IMR-90 (cell line): ENCODE measurements around the gene NTRK2. TPM values are rescaled to one million over a fixed set of nuclear protein-coding genes. Genes with fewer than 3 reads are reported as not detected.

Experiments used
- ATAC-seq: fragments of 200-7000 bp; cut with Tn5 transposase; 2 replicates; pipeline ENCODE4 v1.9.1; 2020; ENCODE audit warnings: low read depth, mild to moderate bottlenecking, moderate library complexity
- BruUV-seq: library from RNA; stranded (reverse); fragments of 400-500 nt; replicated peaks from 2 replicates; lab custom pipeline; 2021; lab: Mats Ljungman, UMichigan
- CTCF ChIA-PET: fragments of 300-600 bp; formaldehyde crosslinking; extraction: SDS; loops from one replicate; lab custom pipeline; 2021; ENCODE audit warnings: antibody characterized with exemption; lab: Yijun Ruan, JAX
- POLR2A ChIA-PET: fragments of 300-600 bp; sonication (Branson Sonifier 250); formaldehyde crosslinking; loops from one replicate; lab custom pipeline; 2022; ENCODE audit warnings: antibody characterized with exemption; ENCODE audit not compliant: unreplicated experiment; lab: Charles Lee
- DNase-seq: peaks from one replicate; pipeline ENCODE4 v3.0.0; 2013
- H2AFZ ChIP-seq: replicated peaks from 2 replicates; pipeline ENCODE3; 2013; ENCODE audit warnings: low read length, mild to moderate bottlenecking; ENCODE audit not compliant: poor library complexity
- H2AK5ac ChIP-seq: 2 replicates; pipeline ENCODE4 v1.6.1; 2013; ENCODE audit warnings: low read depth, low read length, inconsistent platforms
- H2AK9ac ChIP-seq: replicated peaks from 2 replicates; pipeline ENCODE3; 2013; ENCODE audit warnings: mild to moderate bottlenecking, low read depth, low read length, moderate library complexity; ENCODE audit not compliant: poor library complexity
- H2BK120ac ChIP-seq: 2 replicates; pipeline ENCODE4 v1.6.1; 2013; ENCODE audit warnings: low read depth, low read length, inconsistent platforms
- H2BK15ac ChIP-seq: 3 replicates; pipeline ENCODE4 v1.6.1; 2013; ENCODE audit warnings: low read depth, low read length, inconsistent platforms
- H2BK20ac ChIP-seq: 2 replicates; pipeline ENCODE4 v1.6.1; 2013; ENCODE audit warnings: low read depth, mild to moderate bottlenecking, inconsistent platforms, low read length, moderate library complexity
- H2BK5ac ChIP-seq: 2 replicates; pipeline ENCODE4 v1.6.1; 2013; ENCODE audit warnings: mild to moderate bottlenecking, low read depth, low read length, inconsistent platforms; ENCODE audit not compliant: poor library complexity, severe bottlenecking
- H3K14ac ChIP-seq: replicated peaks from 2 replicates; pipeline ENCODE4 v1.6.1; 2013; ENCODE audit warnings: low read depth, low read length, inconsistent platforms
- H3K18ac ChIP-seq: 2 replicates; pipeline ENCODE4 v1.6.1; 2013; ENCODE audit warnings: low read depth, low read length, control low read depth
- H3K23ac ChIP-seq: 2 replicates; pipeline ENCODE4 v1.6.1; 2013; ENCODE audit warnings: low read depth, low read length, inconsistent platforms
- H3K27ac ChIP-seq: 2 replicates; pipeline ENCODE4 v1.5.1; 2013; ENCODE audit warnings: mild to moderate bottlenecking, control low read depth, low read length; ENCODE audit not compliant: insufficient read depth
- H3K27me3 ChIP-seq: 2 replicates; pipeline ENCODE4 v1.6.1; 2013; ENCODE audit warnings: low read length; ENCODE audit not compliant: control insufficient read depth, insufficient read depth
- H3K36me3 ChIP-seq: 2 replicates; pipeline ENCODE4 v1.6.1; 2013; ENCODE audit warnings: low read length, mixed read lengths; ENCODE audit not compliant: control insufficient read depth, insufficient read depth
- H3K4ac ChIP-seq: 2 replicates; pipeline ENCODE4 v1.6.1; 2013; ENCODE audit warnings: low read depth, low read length, inconsistent platforms
- H3K4me1 ChIP-seq: 2 replicates; pipeline ENCODE4 v1.6.1; 2013; ENCODE audit warnings: low read length, mixed read lengths; ENCODE audit not compliant: control insufficient read depth, insufficient read depth
- H3K4me2 ChIP-seq: 2 replicates; pipeline ENCODE4 v1.6.1; 2013; ENCODE audit warnings: low read depth, mild to moderate bottlenecking, control low read depth, low read length, moderate library complexity
- H3K4me3 ChIP-seq: 2 replicates; pipeline ENCODE4 v1.5.1; 2013; ENCODE audit warnings: low read depth, mild to moderate bottlenecking, control low read depth, low read length, moderate library complexity; ENCODE audit not compliant: insufficient read depth
- H3K56ac ChIP-seq: 2 replicates; pipeline ENCODE4 v1.6.1; 2013; ENCODE audit warnings: low read length, inconsistent platforms; ENCODE audit not compliant: insufficient read depth; ENCODE audit errors: extremely low read depth
- H3K79me1 ChIP-seq, 2 experiments: 2 replicates each; pipeline ENCODE4 v1.6.1; 2013; ENCODE audit warnings: low read length in 2 of 2, inconsistent platforms in 1 of 2, low read depth in 1 of 2
- H3K9ac ChIP-seq: 2 replicates; pipeline ENCODE4 v1.6.1; 2013; ENCODE audit warnings: low read depth, low read length, control low read depth
- H3K9me1 ChIP-seq: 2 replicates; pipeline ENCODE4 v1.6.1; 2013; ENCODE audit warnings: low read length, inconsistent platforms; ENCODE audit not compliant: insufficient read depth
- H3K9me3 ChIP-seq: 2 replicates; pipeline ENCODE4 v1.6.1; 2013; ENCODE audit warnings: low read length; ENCODE audit not compliant: control insufficient read depth, insufficient read depth
- H4K20me1 ChIP-seq: 2 replicates; pipeline ENCODE4 v1.6.1; 2013; ENCODE audit warnings: low read length, inconsistent platforms; ENCODE audit not compliant: insufficient read depth
- H4K5ac ChIP-seq: 2 replicates; pipeline ENCODE4 v1.6.1; 2013; ENCODE audit warnings: mild to moderate bottlenecking, low read depth, low read length, control low read depth
- H4K8ac ChIP-seq, 2 experiments: 2 replicates each; pipeline ENCODE4 v1.6.1; 2013; ENCODE audit warnings: low read depth in 2 of 2, low read length in 2 of 2, control low read depth in 1 of 2, inconsistent platforms in 1 of 2
- H4K91ac ChIP-seq: 2 replicates; pipeline ENCODE4 v1.6.1; 2013; ENCODE audit warnings: low read depth, low read length, inconsistent platforms; ENCODE audit not compliant: insufficient read depth
- BHLHE40 ChIP-seq: fragments of 150-350 bp; IDR thresholded peaks from 2 replicates; pipeline ENCODE4 v1.6.1; 2016; ENCODE audit warnings: mild to moderate bottlenecking, low read depth, low read length
- CHD1 ChIP-seq: IDR thresholded peaks from 2 replicates; pipeline ENCODE4 v1.6.1; 2012; ENCODE audit warnings: low read depth, low read length, improper control_type of control experiment
- MAZ ChIP-seq: IDR thresholded peaks from 2 replicates; pipeline ENCODE4 v1.6.1; 2012; ENCODE audit warnings: low read depth, mild to moderate bottlenecking, low read length, improper control_type of control experiment, moderate library complexity, borderline replicate concordance
- POLR2A ChIP-seq: IDR thresholded peaks from 2 replicates; pipeline ENCODE4 v1.6.1; 2012; ENCODE audit warnings: mild to moderate bottlenecking, low read depth, low read length
- RCOR1 ChIP-seq: IDR thresholded peaks from 2 replicates; pipeline ENCODE4 v1.6.1; 2012; ENCODE audit warnings: mild to moderate bottlenecking, low read length, improper control_type of control experiment; ENCODE audit not compliant: insufficient replicate concordance
- RFX5 ChIP-seq: IDR thresholded peaks from 2 replicates; pipeline ENCODE4 v1.8.0; 2012; ENCODE audit warnings: low read depth, mild to moderate bottlenecking, low read length, moderate library complexity
- SMC3 ChIP-seq: fragments of 150-350 bp; IDR thresholded peaks from 2 replicates; pipeline ENCODE4 v1.6.1; 2016; ENCODE audit warnings: low read depth, mild to moderate bottlenecking, antibody characterized with exemption, low read length, moderate library complexity
- WGBS, 2 experiments: methylation state at CpG; one replicate each; pipeline versions ENCODE4 v1.1.5 to v1.1.7; 2013; ENCODE audit warnings: missing lambda C conversion rate in 2 of 2; ENCODE audit not compliant: insufficient read length in 1 of 2; ENCODE audit errors: extremely low coverage in 2 of 2; 5-methylcytosine and 5-hydroxymethylcytosine counted together
- dilution Hi-C: fragments of 300-500 bp; cut with HindIII; formaldehyde crosslinking; loops from one replicate; pipeline ENCODE4 v1.14.3; 2018; ENCODE audit warnings: low sequenced_read_pairs; ENCODE audit not compliant: unreplicated experiment
- in situ Hi-C: fragments of 300-500 bp; cut with MboI; formaldehyde crosslinking; loops from 3 replicates; pipeline ENCODE4 v1.14.3; 2019; ENCODE audit warnings: low sequenced_read_pairs, inconsistent platforms, mixed read lengths
- intact Hi-C: fragments of 100-400 bp; cut with micrococcal nuclease; formaldehyde crosslinking; loops from 2 replicates; pipeline ENCODE4 v1.10.0; 2022
- polyA plus RNA-seq, 3 experiments: library from polyadenylated mRNA; depleted of rRNA; stranded (reverse); fragments of >200 nt; gene quantifications; 2 replicates each; pipeline ENCODE4 v1.2.3, GENCODE V29; 2012; ENCODE audit warnings: low replicate concordance in 1 of 3
- total RNA-seq: library from RNA; depleted of rRNA; stranded (reverse); fragments of >200 nt; gene quantifications from 2 replicates; pipeline ENCODE4 v1.2.3, GENCODE V29; 2012
- TF ChIP-seq, protein P1 (sequence below): fragments of 150-350 bp; IDR thresholded peaks from 2 replicates; pipeline ENCODE4 v1.6.1; 2017; ENCODE audit warnings: mild to moderate bottlenecking, antibody characterized with exemption, low read length, low read depth
- TF ChIP-seq, protein P2 (sequence below): fragments of 150-350 bp; IDR thresholded peaks from 2 replicates; pipeline ENCODE4 v1.6.1; 2016; ENCODE audit warnings: low read depth, mild to moderate bottlenecking, low read length, moderate library complexity, borderline replicate concordance
- TF ChIP-seq, protein P3 (sequence below): conservative IDR thresholded peaks from 2 replicates; pipeline ENCODE4 v1.5.1; 2012; ENCODE audit warnings: mild to moderate bottlenecking, low read depth, low read length, improper control_type of control experiment

NTRK2 gene
- total and polyA plus RNA-seq, 2 of the 4 experiments (the other 2 are of a cell fraction): under 0.01 to 0.02 TPM

DNA sequence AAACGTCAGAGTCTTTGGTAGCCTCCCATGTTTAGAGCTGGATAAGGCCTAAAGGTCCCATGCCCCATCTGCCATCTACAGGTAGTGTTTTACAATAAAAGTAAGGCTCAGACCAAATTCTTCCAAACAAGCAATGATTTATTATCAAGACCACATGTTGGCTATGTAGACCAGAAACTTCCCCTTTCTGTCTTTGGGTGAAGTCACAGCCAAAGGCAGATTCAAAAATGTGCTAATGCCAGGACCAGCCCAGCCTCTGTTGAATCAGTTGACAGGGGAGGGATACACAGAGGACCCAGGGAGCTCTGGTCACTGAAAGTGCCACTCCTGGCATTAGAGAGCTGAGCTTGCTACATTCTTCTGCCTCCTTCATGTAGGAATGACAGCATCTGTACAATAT lies 360.8 kb downstream of the NTRK2 start:
- no peak overlapping the region for H3K4ac ChIP-seq
- POLR2A ChIA-PET: interaction anchor here (0.7 kb wide), 1 partner anchor 63 kb away, joined by 3 read pairs; no protein-coding TSS in a partner anchor
- no peak overlapping the region for H4K5ac ChIP-seq
- no peak overlapping the region for H2BK20ac ChIP-seq
- no peak overlapping the region for H2BK5ac ChIP-seq
- H2BK120ac ChIP-seq: no peak overlapping the region
- H3K4me1 ChIP-seq: no peaks in the 10 kb centered on the region
- no peak overlapping the region for H4K8ac ChIP-seq
- intact Hi-C loops (no loop called here), in situ Hi-C loops (no loop called here), dilution Hi-C loops (no loop called here)
- H3K23ac ChIP-seq: no peak overlapping the region
- no peak overlapping the region for H2BK15ac ChIP-seq
- H3K79me1 ChIP-seq: no peaks in the 10 kb centered on the region
- no peak overlapping the region for H3K4me2 ChIP-seq
- no peak overlapping the region for H3K27ac ChIP-seq
- H3K36me3 ChIP-seq: no peaks in the 10 kb centered on the region
- no peak overlapping the region for H3K14ac ChIP-seq
- no peak for DNase-seq
- no peak overlapping the region for H3K18ac ChIP-seq
- no peak overlapping the region for H3K56ac ChIP-seq
- no CpG with 5 or more reads among the region's 1 CpG for WGBS, 2 experiments
- TF ChIP-seq RFX5: no peak
- no peak for TF ChIP-seq CHD1
- TF ChIP-seq, protein P1, sequence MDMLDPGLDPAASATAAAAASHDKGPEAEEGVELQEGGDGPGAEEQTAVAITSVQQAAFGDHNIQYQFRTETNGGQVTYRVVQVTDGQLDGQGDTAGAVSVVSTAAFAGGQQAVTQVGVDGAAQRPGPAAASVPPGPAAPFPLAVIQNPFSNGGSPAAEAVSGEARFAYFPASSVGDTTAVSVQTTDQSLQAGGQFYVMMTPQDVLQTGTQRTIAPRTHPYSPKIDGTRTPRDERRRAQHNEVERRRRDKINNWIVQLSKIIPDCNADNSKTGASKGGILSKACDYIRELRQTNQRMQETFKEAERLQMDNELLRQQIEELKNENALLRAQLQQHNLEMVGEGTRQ: no peak
- no peak for TF ChIP-seq MAZ
- TF ChIP-seq, protein P2, sequence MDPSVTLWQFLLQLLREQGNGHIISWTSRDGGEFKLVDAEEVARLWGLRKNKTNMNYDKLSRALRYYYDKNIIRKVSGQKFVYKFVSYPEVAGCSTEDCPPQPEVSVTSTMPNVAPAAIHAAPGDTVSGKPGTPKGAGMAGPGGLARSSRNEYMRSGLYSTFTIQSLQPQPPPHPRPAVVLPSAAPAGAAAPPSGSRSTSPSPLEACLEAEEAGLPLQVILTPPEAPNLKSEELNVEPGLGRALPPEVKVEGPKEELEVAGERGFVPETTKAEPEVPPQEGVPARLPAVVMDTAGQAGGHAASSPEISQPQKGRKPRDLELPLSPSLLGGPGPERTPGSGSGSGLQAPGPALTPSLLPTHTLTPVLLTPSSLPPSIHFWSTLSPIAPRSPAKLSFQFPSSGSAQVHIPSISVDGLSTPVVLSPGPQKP: no peak
- TF ChIP-seq, protein P3, sequence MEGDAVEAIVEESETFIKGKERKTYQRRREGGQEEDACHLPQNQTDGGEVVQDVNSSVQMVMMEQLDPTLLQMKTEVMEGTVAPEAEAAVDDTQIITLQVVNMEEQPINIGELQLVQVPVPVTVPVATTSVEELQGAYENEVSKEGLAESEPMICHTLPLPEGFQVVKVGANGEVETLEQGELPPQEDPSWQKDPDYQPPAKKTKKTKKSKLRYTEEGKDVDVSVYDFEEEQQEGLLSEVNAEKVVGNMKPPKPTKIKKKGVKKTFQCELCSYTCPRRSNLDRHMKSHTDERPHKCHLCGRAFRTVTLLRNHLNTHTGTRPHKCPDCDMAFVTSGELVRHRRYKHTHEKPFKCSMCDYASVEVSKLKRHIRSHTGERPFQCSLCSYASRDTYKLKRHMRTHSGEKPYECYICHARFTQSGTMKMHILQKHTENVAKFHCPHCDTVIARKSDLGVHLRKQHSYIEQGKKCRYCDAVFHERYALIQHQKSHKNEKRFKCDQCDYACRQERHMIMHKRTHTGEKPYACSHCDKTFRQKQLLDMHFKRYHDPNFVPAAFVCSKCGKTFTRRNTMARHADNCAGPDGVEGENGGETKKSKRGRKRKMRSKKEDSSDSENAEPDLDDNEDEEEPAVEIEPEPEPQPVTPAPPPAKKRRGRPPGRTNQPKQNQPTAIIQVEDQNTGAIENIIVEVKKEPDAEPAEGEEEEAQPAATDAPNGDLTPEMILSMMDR: no peak
- no peak for TF ChIP-seq SMC3
- no peak for TF ChIP-seq BHLHE40
- no peak for TF ChIP-seq POLR2A
- TF ChIP-seq RCOR1: no peak
- H2AK9ac ChIP-seq: no peak overlapping the region
- CTCF ChIA-PET: no interaction called here
- BruUV-seq: no TSS peak
- H3K27me3 ChIP-seq: no peaks in the 10 kb centered on the region
- no peak for ATAC-seq
- H2AK5ac ChIP-seq: no peak overlapping the region
- no peak overlapping the region for H2AFZ ChIP-seq
- H3K9ac ChIP-seq: no peak overlapping the region
- no peaks in the 10 kb centered on the region for H4K20me1 ChIP-seq
- H3K4me3 ChIP-seq: no peak overlapping the region
- peaks cover 11% of the 10 kb centered on the region; the same call in 1 of the 2 replicates for H3K9me3 ChIP-seq
- no peaks in the 10 kb centered on the region for H3K9me1 ChIP-seq
- no peak overlapping the region for H4K91ac ChIP-seq
